HL-60 (cell line): ENCODE measurements around the gene FBXO34.

Experiments
- CTCF ChIP-seq: IDR thresholded peaks from one replicate; pipeline ENCODE4 v1.5.1; 2011; ENCODE audit warnings: low read length, control low read depth, inconsistent platforms; ENCODE audit not compliant: insufficient read depth
- POLR2AphosphoS5 ChIP-seq: IDR thresholded peaks from 2 replicates; pipeline ENCODE4 v1.6.1; 2012; ENCODE audit warnings: low read depth
- REST ChIP-seq: IDR thresholded peaks from 2 replicates; pipeline ENCODE4 v1.6.1; 2012; ENCODE audit warnings: low read depth; ENCODE audit not compliant: insufficient replicate concordance
- SPI1 ChIP-seq: IDR thresholded peaks from 2 replicates; pipeline ENCODE4 v1.6.1; 2012; ENCODE audit warnings: low read depth, mild to moderate bottlenecking, borderline replicate concordance

- no peak for TF ChIP-seq CTCF
- TF ChIP-seq POLR2AphosphoS5: no peak
- no peak for TF ChIP-seq SPI1
- TF ChIP-seq REST: no peak
Measured at GRCh38 chr14:55377236-55377635, 106.0 kb downstream of the FBXO34 start.
